HG03066 (cell line): ENCODE data around the gene MPZL2.

Experiments used
- ATAC-seq: cut with Tn5 transposase; IDR thresholded peaks from one replicate; pipeline ENCODE4 v1.9.1; 2021; ENCODE audit warnings: low read depth; ENCODE audit not compliant: unreplicated experiment

Gene MPZL2

GRCh38 chr11:118223992-118224391, 40.1 kb downstream of the MPZL2 start:
- ATAC-seq = no peak

GRCh38 chr11:118223570-118223969, 40.5 kb downstream of the MPZL2 start:
- no peak for ATAC-seq

- no peak for ATAC-seq
These were observed 41.7 kb downstream of the MPZL2 start for GRCh38 chr11:118222437-118222836.

- ATAC-seq = no peak
These were observed 42.7 kb downstream of the MPZL2 start for GRCh38 chr11:118221419-118221818.

- no peak for ATAC-seq
These were observed 44.4 kb downstream of the MPZL2 start for GRCh38 chr11:118219732-118220131.

GRCh38 chr11:118219244-118219643, 44.9 kb downstream of the MPZL2 start:
- ATAC-seq = no peak

- no peak for ATAC-seq
These were observed 46.5 kb downstream of the MPZL2 start for GRCh38 chr11:118217575-118217974.

GRCh38 chr11:118216621-118217481, 47.2 kb downstream of the MPZL2 start:
- no peak for ATAC-seq

GRCh38 chr11:118215765-118216164, 48.3 kb downstream of the MPZL2 start:
- no peak for ATAC-seq

- ATAC-seq = no peak
These were observed 48.8 kb downstream of the MPZL2 start for GRCh38 chr11:118215262-118215661.

- no peak for ATAC-seq
These were observed 49.7 kb downstream of the MPZL2 start for GRCh38 chr11:118214210-118214914.

GRCh38 chr11:118213781-118214180, 50.3 kb downstream of the MPZL2 start:
- ATAC-seq = no peak

- ATAC-seq = no peak
These were observed 50.9 kb downstream of the MPZL2 start for GRCh38 chr11:118213201-118213600.

GRCh38 chr11:118212781-118213191, 51.3 kb downstream of the MPZL2 start:
- no peak for ATAC-seq

GRCh38 chr11:118212131-118212725, 51.9 kb downstream of the MPZL2 start:
- no peak for ATAC-seq

- ATAC-seq = no peak
These were observed 53.1 kb downstream of the MPZL2 start for GRCh38 chr11:118211006-118211405.

- no peak for ATAC-seq
These were observed 53.8 kb downstream of the MPZL2 start for GRCh38 chr11:118210323-118210722.

- ATAC-seq = no peak
These were observed 55.1 kb downstream of the MPZL2 start for GRCh38 chr11:118209033-118209432.

- ATAC-seq = no peak
These were observed 57.0 kb downstream of the MPZL2 start for GRCh38 chr11:118207079-118207478.

- no peak for ATAC-seq
These were observed 57.6 kb downstream of the MPZL2 start for GRCh38 chr11:118206391-118207031.
